ENCODE measurements around the gene PCBP3.

DNA sequence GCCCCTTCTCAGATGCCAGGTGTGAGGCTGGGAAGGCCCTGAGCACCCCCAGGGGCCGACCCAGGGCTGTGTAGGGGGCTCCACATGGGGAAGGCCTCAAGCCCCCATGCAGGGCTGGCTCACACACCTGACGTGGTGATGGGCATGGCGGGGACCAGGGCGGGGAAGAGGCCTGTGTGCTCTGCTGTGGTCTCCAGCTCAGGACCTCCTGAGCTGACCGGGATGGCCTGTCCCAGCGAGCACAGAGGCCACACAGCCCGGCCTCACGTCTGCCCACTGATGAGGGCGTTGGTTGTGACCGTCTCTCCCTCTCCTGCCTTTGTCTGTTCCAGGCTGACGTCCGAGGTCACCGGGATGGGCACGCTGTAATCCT lies 297.8 kb downstream of the PCBP3 start:
- TF ChIP-seq GATA2 (IDR thresholded peaks at IDR 0.05; ENCODE audit: low read depth, low read length) (no peak), GATA3 (IDR thresholded peaks at IDR 0.05; ENCODE audit: low read depth, low read length) (no peak)
